A549 (cell line): ENCODE data around the gene PTPRD.

Source experiments
- CTCF ChIP-seq: fragments of >200 bp; sonication (Bioruptor Twin); formaldehyde crosslinking; IDR thresholded peaks from 3 replicates; pipeline ENCODE4 v1.5.1; 2016
- KDM5A ChIP-seq: fragments of 200-600 bp; sonication (generic); IDR thresholded peaks from 2 replicates; pipeline ENCODE4 v1.6.1; 2016; ENCODE audit warnings: antibody characterized with exemption, mild to moderate bottlenecking
- SMC3 ChIP-seq: fragments of >200 bp; sonication (Bioruptor Twin); formaldehyde crosslinking; IDR thresholded peaks from 3 replicates; pipeline ENCODE4 v1.6.1; 2018; ENCODE audit warnings: inconsistent platforms

- TF ChIP-seq CTCF (no peak), SMC3 (no peak), KDM5A (no peak)
Observed at GRCh38 chr9:8724284-8725018, 1888.4 kb downstream of the PTPRD start.
